ENCODE data around the gene LIPE.

GRCh38 chr19:42389899-42390298, 37.3 kb downstream of the LIPE start, which contains the start of gene CNFN:
- TF ChIP-seq EZH2 (IDR thresholded peaks at IDR 0.05) (no peak), POLR2AphosphoS5 (IDR thresholded peaks at IDR 0.05; ENCODE audit: borderline replicate concordance, low read depth, low read length) (no peak), FOXP2 (optimal IDR thresholded peaks at IDR 0.05; ENCODE audit: control extremely low read depth, extremely low read length, insufficient read depth) (no peak)
